ENCODE data around the gene TMEM132D.

- TF ChIP-seq EZH2 (IDR thresholded peaks at IDR 0.05; ENCODE audit: insufficient read depth, poor library complexity, severe bottlenecking) = no peak
- no peak for TF ChIP-seq EZH2phosphoT487 (IDR thresholded peaks at IDR 0.05; ENCODE audit: insufficient read depth, low read depth)
Measured at GRCh38 chr12:129257524-129257923, 646.3 kb downstream of the TMEM132D start.

Measured in GM23248 (cell line).